Retina (tissue), 1 donor: ENCODE results near the gene TEDC1.
"Not testable (repeated sequence)": the region's sequence is repeated elsewhere in the genome, so short reads cannot be mapped to it uniquely, and the experiment has no call there.

Source experiments
- DNase-seq: peaks from one replicate; pipeline ENCODE4 v3.0.0-alpha.2; 2016

The TEDC1 gene

GRCh38 chr14:105545676-105546075 is 54.6 kb downstream of the TEDC1 start:
- DNase-seq = not testable (repeated sequence)

GRCh38 chr14:105546410-105546809 is 55.4 kb downstream of the TEDC1 start:
- not testable (repeated sequence) for DNase-seq

GRCh38 chr14:105547072-105547471 is 56.0 kb downstream of the TEDC1 start:
- DNase-seq = not testable (repeated sequence)

GRCh38 chr14:105547741-105548169 is 56.7 kb downstream of the TEDC1 start:
- DNase-seq = no peak
